ENCODE data around the gene IQGAP3. TPM values are rescaled to one million over a fixed set of nuclear protein-coding genes. Genes with fewer than 3 reads are reported as not detected.

IQGAP3 gene
- total and polyA plus RNA-seq, 11 donors: 0.09 to 5.1 (median 0.25) TPM

- 50 to 84% (median 78%) methylated on average over 1 to 2 of the region's 2 CpGs for WGBS, 4 donors
- H3K4me3 ChIP-seq: no peak overlapping the region
- no peaks in the 10 kb centered on the region for H3K9me3 ChIP-seq
- peak overlapping the region in 6 of 12 donors; percentile 5 to 62 (median 24) for H3K27ac ChIP-seq
- ATAC-seq (peak in 3 of 4 donors; percentile 7 to 16 (median 10)), DNase-seq (peak in 1 of 5 donors; percentile 44)
- H3K4me1 ChIP-seq: peaks cover under 1 to 98% (median 77%) of the 10 kb centered on the region in 12 donors
- H3K27me3 ChIP-seq: no peaks in the 10 kb centered on the region
- H3K36me3 ChIP-seq: peaks cover 0 to 68% (median 52%) of the 10 kb centered on the region in 9 donors
- intact Hi-C loops (cut with DNase I): loop anchor here in 1 of 10 donors (10.0 kb wide), 1 partner anchor 121 kb away; the partner anchor contains the start of gene GPATCH4
- TF ChIP-seq POLR2A (IDR thresholded peaks at IDR 0.05): no peak
- TF ChIP-seq CTCF (IDR thresholded peaks at IDR 0.05): no peak
Observed at GRCh38 chr1:156483397-156483796, 89.0 kb downstream of the IQGAP3 start.

GRCh38 chr1:156482276-156482675 is 90.1 kb downstream of the IQGAP3 start:
- DNase-seq (peak in 1 of 5 donors; percentile 35), ATAC-seq (no peak)
- Histone ChIP-seq H3K4me1 (peaks cover 7 to 98% (median 77%) of the 10 kb centered on the region in 12 donors), H3K27ac (peak overlapping the region in 4 of 12 donors; percentile 62 to 89 (median 83)), H3K9me3 (no peaks in the 10 kb centered on the region), H3K27me3 (no peaks in the 10 kb centered on the region), H3K36me3 (peaks cover 0 to 78% (median 62%) of the 10 kb centered on the region in 9 donors), H3K4me3 (no peak overlapping the region)
- 85 to 91% (median 89%) methylated on average over 11 to 19 of the region's 19 CpGs for WGBS, 4 donors
- intact Hi-C loops (cut with DNase I): loop anchor here in 1 of 10 donors (10.0 kb wide), 1 partner anchor 123 kb away; the partner anchor contains the start of gene GPATCH4
- TF ChIP-seq POLR2A (IDR thresholded peaks at IDR 0.05) (no peak), CTCF (IDR thresholded peaks at IDR 0.05) (no peak)

- intact Hi-C loops (cut with DNase I): loop anchor here in 2 of 10 donors (2.0 to 10.0 kb wide), 2 partner anchors 17 to 123 kb away; partner anchors contain the start of gene GPATCH4 (in 1 of the 2)
- no peak for ATAC-seq
- Histone ChIP-seq H3K4me1 (peaks cover 7 to 98% (median 79%) of the 10 kb centered on the region in 12 donors), H3K4me3 (no peak overlapping the region), H3K27me3 (no peaks in the 10 kb centered on the region), H3K36me3 (peaks cover 0 to 85% (median 69%) of the 10 kb centered on the region in 9 donors), H3K9me3 (no peaks in the 10 kb centered on the region), H3K27ac (peak overlapping the region in 9 of 12 donors; percentile 31 to 89 (median 59))
- WGBS, 4 donors: 64 to 75% (median 73%) methylated on average over 5 of the region's 5 CpGs
- no peak for DNase-seq
- no peak for TF ChIP-seq POLR2A (IDR thresholded peaks at IDR 0.05)
- no peak for TF ChIP-seq CTCF (IDR thresholded peaks at IDR 0.05)
Observed at GRCh38 chr1:156481527-156481926, 90.8 kb downstream of the IQGAP3 start.

DNA sequence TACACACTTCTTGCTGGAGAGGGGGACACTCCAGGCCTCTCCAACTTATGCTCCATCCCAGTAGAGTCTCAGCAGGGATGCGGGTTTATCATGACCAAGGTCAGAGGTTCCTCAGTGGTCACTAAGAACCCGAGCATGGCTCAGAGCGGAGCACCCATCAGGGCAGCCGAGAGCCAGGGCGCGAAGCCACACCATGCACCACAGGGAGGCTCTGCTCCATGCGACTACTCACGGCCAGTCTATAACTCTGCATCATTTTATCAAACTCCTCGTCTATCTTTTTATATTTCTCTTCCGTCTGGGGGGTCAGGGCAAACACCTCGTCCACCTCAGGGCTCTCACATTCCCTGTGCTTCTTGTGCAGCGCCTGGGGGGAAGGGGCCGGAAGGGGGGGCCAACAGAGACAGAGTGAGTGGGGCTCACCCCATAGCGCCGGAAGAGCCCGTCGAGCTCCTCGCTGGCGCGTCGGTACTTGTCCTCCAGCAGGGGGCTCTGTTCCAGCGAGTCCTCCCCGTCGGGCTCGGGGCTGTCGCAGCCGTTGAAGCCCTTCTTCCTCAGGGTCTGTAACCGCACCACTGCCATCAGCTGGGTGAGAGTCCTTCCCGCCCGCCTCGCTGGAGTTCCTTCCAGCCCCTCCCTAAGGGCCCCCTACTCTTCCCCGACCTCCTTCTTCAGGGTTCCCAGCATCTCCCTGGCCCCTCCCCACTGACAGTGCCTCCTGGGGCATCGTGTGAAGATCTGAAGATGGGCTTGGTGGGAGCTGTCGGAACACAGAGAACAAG is 91.8 kb downstream of the IQGAP3 start:
- no peaks in the 10 kb centered on the region for H3K9me3 ChIP-seq
- H3K4me3 ChIP-seq: no peak overlapping the region
- intact Hi-C loops (cut with DNase I): loop anchor here in 2 of 10 donors (2.0 to 10.0 kb wide), 2 partner anchors 18 to 124 kb away; partner anchors contain the start of gene GPATCH4 (in 1 of the 2)
- peak; percentile 66 to 86 (median 74) for DNase-seq
- ATAC-seq: peak in 3 of 4 donors; percentile 4 to 48 (median 22)
- H3K36me3 ChIP-seq: peaks cover 0 to 88% (median 79%) of the 10 kb centered on the region in 9 donors
- TF ChIP-seq POLR2A (IDR thresholded peaks at IDR 0.05) (no peak), CTCF (IDR thresholded peaks at IDR 0.05) (peak; percentile 56 to 78 (median 63))
- H3K27ac ChIP-seq: peak overlapping the region; percentile 9 to 89 (median 49)
- no peaks in the 10 kb centered on the region for H3K27me3 ChIP-seq
- peaks cover 7 to 98% (median 80%) of the 10 kb centered on the region in 12 donors for H3K4me1 ChIP-seq
- 31 to 40% (median 39%) methylated on average over 34 of the region's 34 CpGs for WGBS, 4 donors
